K562 (cell line): ENCODE data around the gene LZTS2. TPM values are rescaled to one million over a fixed set of nuclear protein-coding genes. Genes with fewer than 3 reads are reported as not detected.

Experiments
- BCOR ChIP-seq: fragments of 450-650 bp; IDR thresholded peaks from 2 replicates; pipeline ENCODE4 v1.6.1; 2016
- EZH2 ChIP-seq: IDR thresholded peaks from 2 replicates; pipeline ENCODE4 v1.6.1; 2012; ENCODE audit warnings: low read depth, mild to moderate bottlenecking, inconsistent platforms, low read length, borderline replicate concordance
- HDAC2 ChIP-seq: fragments of 450-650 bp; IDR thresholded peaks from 2 replicates; pipeline ENCODE4 v1.6.1; 2016; ENCODE audit warnings: mild to moderate bottlenecking
- MLX ChIP-seq, 2 experiments: fragments of 450-650 bp in 1 of 2; sonication (generic) in 1 of 2; formaldehyde crosslinking; conservative IDR thresholded peaks; 2 replicates each; pipeline versions ENCODE4 v1.4.0 to v1.8.1; 2020 to 2022; ENCODE audit warnings: mild to moderate bottlenecking in 1 of 2, missing genetic modification reagents in 1 of 2
- PHF20 ChIP-seq: fragments of 450-650 bp; IDR thresholded peaks from 2 replicates; pipeline ENCODE4 v1.6.1; 2018; ENCODE audit not compliant: partially characterized antibody
- PML ChIP-seq: IDR thresholded peaks from 2 replicates; pipeline ENCODE4 v1.6.1; 2012; ENCODE audit warnings: low read length, inconsistent platforms
- SMARCA4 ChIP-seq: fragments of 450-650 bp; IDR thresholded peaks from 2 replicates; pipeline ENCODE4 v1.6.1; 2016
- TEAD2 ChIP-seq: fragments of 450-650 bp; IDR thresholded peaks from 2 replicates; pipeline ENCODE4 v1.6.1; 2016; ENCODE audit warnings: missing genetic modification characterization, control low read depth, missing compliant biosample characterization
- TRIM25 ChIP-seq: fragments of 450-650 bp; IDR thresholded peaks from 2 replicates; pipeline ENCODE4 v1.7.0; 2016; ENCODE audit warnings: borderline replicate concordance
- ZBTB7A ChIP-seq: IDR thresholded peaks from 2 replicates; pipeline ENCODE4 v1.6.1; 2011; ENCODE audit warnings: low read depth, mild to moderate bottlenecking, low read length, moderate library complexity, borderline replicate concordance; ENCODE audit not compliant: control insufficient read depth
- ZNF395 ChIP-seq: fragments of 200-800 bp; sonication (Bioruptor generic); IDR thresholded peaks from 2 replicates; pipeline ENCODE4 v1.6.1; 2017; ENCODE audit warnings: missing genetic modification characterization, missing compliant biosample characterization
- polyA plus RNA-seq, 8 experiments: library from polyadenylated mRNA; depleted of rRNA in 4 of 8; stranded (reverse) in 5 of 8; unstranded in 3 of 8; fragments of >200 nt; fragmentation: Nextera tagmentation in 2 of 8; fragmentation: Illumina TruSeq in 1 of 8; extraction: Ambion mirVana in 2 of 8; extraction: Trizol in 1 of 8; gene quantifications; 2 replicates each; pipeline versions ENCODE4 v1.2.1 to v1.2.3, GENCODE V29; 2011 to 2014; ENCODE audit warnings: inconsistent platforms in 1 of 8, missing spikeins in 1 of 8
- total RNA-seq, 7 experiments: library from RNA; depleted of rRNA in 6 of 7; stranded (reverse); fragments of >200 nt in 6 of 7; fragmentation: Illumina TruSeq in 2 of 7; extraction: Trizol in 2 of 7; gene quantifications; 2 replicates each; pipeline versions ENCODE4 v1.2.1 to v1.2.3, GENCODE V29; 2011 to 2021; ENCODE audit warnings: low replicate concordance in 1 of 7
- TF ChIP-seq, protein P1 (sequence below): sonication (generic); formaldehyde crosslinking; IDR thresholded peaks from 2 replicates; pipeline ENCODE4 v1.8.0; 2023; ENCODE audit warnings: mild to moderate bottlenecking, missing genetic modification reagents
- TF ChIP-seq, protein P2 (sequence below): fragments of 450-650 bp; IDR thresholded peaks from one replicate; pipeline ENCODE4 v1.6.1; 2018; ENCODE audit warnings: mild to moderate bottlenecking, moderate library complexity; ENCODE audit not compliant: partially characterized antibody

LZTS2 gene
- total and polyA plus RNA-seq, 9 of the 15 experiments (the other 6 are each of a cell fraction or from before 2014, with no cell fraction given) = 0.23 to 42.5 (median 14.7) TPM

DNA sequence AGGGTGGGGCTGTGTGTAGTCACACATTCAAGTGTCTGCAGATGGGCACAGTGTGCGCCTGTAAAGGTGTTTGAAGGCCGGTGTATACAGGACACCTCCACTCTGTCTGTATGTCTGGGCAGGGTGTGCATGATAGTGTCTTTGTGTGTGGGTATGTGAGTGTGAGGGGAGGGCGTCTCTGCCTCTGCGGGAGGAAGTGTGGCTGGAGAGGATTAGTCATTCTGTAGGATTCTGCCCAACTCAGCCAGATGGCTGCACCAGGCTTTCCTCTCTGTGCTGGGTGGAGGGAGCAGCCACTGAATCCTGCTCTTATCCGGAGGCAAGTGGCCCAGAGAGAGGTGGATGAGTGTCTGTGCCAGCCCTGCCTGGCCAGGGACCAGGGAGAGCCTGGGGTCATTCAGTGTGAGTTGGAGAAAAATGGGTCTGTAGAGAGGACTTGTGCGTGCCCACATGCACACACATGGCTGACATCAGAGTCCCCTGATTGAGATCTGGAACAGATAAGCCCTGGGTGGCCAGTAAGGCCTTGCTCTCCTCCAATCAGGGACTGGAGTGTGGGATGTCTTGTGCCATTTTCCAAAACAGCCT is 33.1 kb downstream of the LZTS2 start (continued):
- TF ChIP-seq, protein P1, sequence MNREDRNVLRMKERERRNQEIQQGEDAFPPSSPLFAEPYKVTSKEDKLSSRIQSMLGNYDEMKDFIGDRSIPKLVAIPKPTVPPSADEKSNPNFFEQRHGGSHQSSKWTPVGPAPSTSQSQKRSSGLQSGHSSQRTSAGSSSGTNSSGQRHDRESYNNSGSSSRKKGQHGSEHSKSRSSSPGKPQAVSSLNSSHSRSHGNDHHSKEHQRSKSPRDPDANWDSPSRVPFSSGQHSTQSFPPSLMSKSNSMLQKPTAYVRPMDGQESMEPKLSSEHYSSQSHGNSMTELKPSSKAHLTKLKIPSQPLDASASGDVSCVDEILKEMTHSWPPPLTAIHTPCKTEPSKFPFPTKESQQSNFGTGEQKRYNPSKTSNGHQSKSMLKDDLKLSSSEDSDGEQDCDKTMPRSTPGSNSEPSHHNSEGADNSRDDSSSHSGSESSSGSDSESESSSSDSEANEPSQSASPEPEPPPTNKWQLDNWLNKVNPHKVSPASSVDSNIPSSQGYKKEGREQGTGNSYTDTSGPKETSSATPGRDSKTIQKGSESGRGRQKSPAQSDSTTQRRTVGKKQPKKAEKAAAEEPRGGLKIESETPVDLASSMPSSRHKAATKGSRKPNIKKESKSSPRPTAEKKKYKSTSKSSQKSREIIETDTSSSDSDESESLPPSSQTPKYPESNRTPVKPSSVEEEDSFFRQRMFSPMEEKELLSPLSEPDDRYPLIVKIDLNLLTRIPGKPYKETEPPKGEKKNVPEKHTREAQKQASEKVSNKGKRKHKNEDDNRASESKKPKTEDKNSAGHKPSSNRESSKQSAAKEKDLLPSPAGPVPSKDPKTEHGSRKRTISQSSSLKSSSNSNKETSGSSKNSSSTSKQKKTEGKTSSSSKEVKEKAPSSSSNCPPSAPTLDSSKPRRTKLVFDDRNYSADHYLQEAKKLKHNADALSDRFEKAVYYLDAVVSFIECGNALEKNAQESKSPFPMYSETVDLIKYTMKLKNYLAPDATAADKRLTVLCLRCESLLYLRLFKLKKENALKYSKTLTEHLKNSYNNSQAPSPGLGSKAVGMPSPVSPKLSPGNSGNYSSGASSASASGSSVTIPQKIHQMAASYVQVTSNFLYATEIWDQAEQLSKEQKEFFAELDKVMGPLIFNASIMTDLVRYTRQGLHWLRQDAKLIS (CRISPR knock-in tag) = no peak
- TF ChIP-seq, protein P2, sequence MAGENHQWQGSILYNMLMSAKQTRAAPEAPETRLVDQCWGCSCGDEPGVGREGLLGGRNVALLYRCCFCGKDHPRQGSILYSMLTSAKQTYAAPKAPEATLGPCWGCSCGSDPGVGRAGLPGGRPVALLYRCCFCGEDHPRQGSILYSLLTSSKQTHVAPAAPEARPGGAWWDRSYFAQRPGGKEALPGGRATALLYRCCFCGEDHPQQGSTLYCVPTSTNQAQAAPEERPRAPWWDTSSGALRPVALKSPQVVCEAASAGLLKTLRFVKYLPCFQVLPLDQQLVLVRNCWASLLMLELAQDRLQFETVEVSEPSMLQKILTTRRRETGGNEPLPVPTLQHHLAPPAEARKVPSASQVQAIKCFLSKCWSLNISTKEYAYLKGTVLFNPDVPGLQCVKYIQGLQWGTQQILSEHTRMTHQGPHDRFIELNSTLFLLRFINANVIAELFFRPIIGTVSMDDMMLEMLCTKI = no peak
- TF ChIP-seq SMARCA4 (peak; percentile 37; the same call in 1 of the 2 replicates), ZNF395 (CRISPR knock-in tag) (peak; percentile 41; the same call in 1 of the 2 replicates), PML (no peak), HDAC2 (0 out of 2 replicates have a peak, but pooled peaks have one; percentile 12), EZH2 (no peak), MLX (CRISPR knock-in tag; conservative IDR thresholded peaks at IDR 0.05) (no peak), TRIM25 (no peak), BCOR (no peak), PHF20 (no peak), TEAD2 (tag) (no peak), ZBTB7A (no peak)
